Choroid plexus epithelial cell (primary cell): ENCODE data around the gene NEUROG1.

Experiments
- DNase-seq: peaks from one replicate; pipeline ENCODE4 v3.0.0-alpha.2; 2010; ENCODE audit warnings: low read depth
- H3K4me3 ChIP-seq: 2 replicates; pipeline ENCODE4 v1.5.1; 2011; ENCODE audit warnings: low read depth, mild to moderate bottlenecking, control low read depth, low read length, moderate library complexity
- CTCF ChIP-seq: conservative IDR thresholded peaks from 2 replicates; pipeline ENCODE4 v1.5.1; 2011; ENCODE audit warnings: low read depth, mild to moderate bottlenecking, control low read depth, inconsistent platforms, low read length, moderate library complexity

NEUROG1 gene

GRCh38 chr5:135508496-135509005 is 27.2 kb downstream of the NEUROG1 start:
- TF ChIP-seq CTCF, result no peak
- DNase-seq, result no peak
- no peak overlapping the region for H3K4me3 ChIP-seq

GRCh38 chr5:135505973-135506372 is 29.8 kb downstream of the NEUROG1 start:
- H3K4me3 ChIP-seq, result no peak overlapping the region
- no peak for TF ChIP-seq CTCF
- DNase-seq, result no peak

- TF ChIP-seq CTCF, result no peak
- H3K4me3 ChIP-seq, result no peak overlapping the region
These were observed 31.4 kb downstream of the NEUROG1 start for GRCh38 chr5:135504376-135504775.

GRCh38 chr5:135503871-135504270 is 31.9 kb downstream of the NEUROG1 start:
- no peak for DNase-seq
- TF ChIP-seq CTCF, result no peak
- no peak overlapping the region for H3K4me3 ChIP-seq

More at GRCh38 chr5:135504376-135504775, 31.4 kb downstream of the NEUROG1 start:
- no peak for DNase-seq

GRCh38 chr5:135502836-135503520 is 32.8 kb downstream of the NEUROG1 start:
- H3K4me3 ChIP-seq, result no peak overlapping the region
- no peak for TF ChIP-seq CTCF
- DNase-seq, result no peak

GRCh38 chr5:135501965-135502364 is 33.8 kb downstream of the NEUROG1 start:
- TF ChIP-seq CTCF, result no peak
- no peak overlapping the region for H3K4me3 ChIP-seq
- no peak for DNase-seq

GRCh38 chr5:135498637-135498995 is 37.1 kb downstream of the NEUROG1 start:
- no peak for DNase-seq
- H3K4me3 ChIP-seq, result no peak overlapping the region
- no peak for TF ChIP-seq CTCF
